HEK293 (cell line): ENCODE measurements around the gene TGDS.

Experiments used
- BCL11B ChIP-seq: fragments of 450-650 bp; formaldehyde crosslinking; IDR thresholded peaks from 2 replicates; pipeline ENCODE4 v1.5.1; 2016; ENCODE audit warnings: low read depth, missing biosample characterization, missing genetic modification characterization
- GFI1B ChIP-seq: fragments of 450-650 bp; formaldehyde crosslinking; IDR thresholded peaks from 2 replicates; pipeline ENCODE4 v1.5.1; 2016; ENCODE audit warnings: missing biosample characterization, missing genetic modification characterization
- HIC1 ChIP-seq: fragments of 450-650 bp; formaldehyde crosslinking; IDR thresholded peaks from 2 replicates; pipeline ENCODE4 v1.5.1; 2016; ENCODE audit warnings: missing biosample characterization, missing genetic modification characterization
- HOXA7 ChIP-seq: sonication (generic); formaldehyde crosslinking; IDR thresholded peaks from 2 replicates; pipeline ENCODE4 v1.8.1; 2022; ENCODE audit warnings: missing genetic modification reagents, borderline replicate concordance
- PRDM6 ChIP-seq: fragments of 450-650 bp; formaldehyde crosslinking; IDR thresholded peaks from 2 replicates; pipeline ENCODE4 v1.5.1; 2017; ENCODE audit warnings: missing biosample characterization, missing genetic modification characterization
- SP3 ChIP-seq: fragments of 450-650 bp; formaldehyde crosslinking; IDR thresholded peaks from 2 replicates; pipeline ENCODE4 v1.5.1; 2016; ENCODE audit warnings: missing biosample characterization, missing genetic modification characterization
- TCF7L2 ChIP-seq: IDR thresholded peaks from 2 replicates; pipeline ENCODE4 v1.6.1; 2011; ENCODE audit warnings: low read depth, mild to moderate bottlenecking, inconsistent platforms, low read length, moderate library complexity, borderline replicate concordance
- YY1 ChIP-seq: fragments of 450-650 bp; formaldehyde crosslinking; IDR thresholded peaks from 2 replicates; pipeline ENCODE4 v1.5.1; 2018; ENCODE audit warnings: missing biosample characterization, missing genetic modification characterization
- YY2 ChIP-seq: fragments of 450-650 bp; formaldehyde crosslinking; IDR thresholded peaks from 2 replicates; pipeline ENCODE4 v1.5.1; 2016; ENCODE audit warnings: missing biosample characterization, missing genetic modification characterization
- ZBTB11 ChIP-seq: fragments of 450-650 bp; formaldehyde crosslinking; conservative IDR thresholded peaks from 2 replicates; pipeline ENCODE4 v1.5.1; 2016; ENCODE audit warnings: low read depth, missing biosample characterization, missing genetic modification characterization
- ZBTB6 ChIP-seq: fragments of 450-650 bp; formaldehyde crosslinking; IDR thresholded peaks from 2 replicates; pipeline ENCODE4 v1.5.1; 2017; ENCODE audit warnings: missing biosample characterization, missing genetic modification characterization
- ZNF121 ChIP-seq: fragments of 450-650 bp; formaldehyde crosslinking; IDR thresholded peaks from 2 replicates; pipeline ENCODE4 v1.5.1; 2016; ENCODE audit warnings: missing biosample characterization, missing genetic modification characterization
- ZNF174 ChIP-seq: fragments of 450-650 bp; formaldehyde crosslinking; IDR thresholded peaks from 2 replicates; pipeline ENCODE4 v1.5.0; 2017; ENCODE audit warnings: missing biosample characterization, mild to moderate bottlenecking, missing genetic modification characterization
- ZNF223 ChIP-seq: fragments of 450-650 bp; formaldehyde crosslinking; IDR thresholded peaks from 2 replicates; pipeline ENCODE4 v1.5.1; 2016; ENCODE audit warnings: missing biosample characterization, missing genetic modification characterization
- ZNF302 ChIP-seq: fragments of 450-650 bp; formaldehyde crosslinking; IDR thresholded peaks from 2 replicates; pipeline ENCODE4 v1.5.1; 2016; ENCODE audit warnings: missing biosample characterization, missing genetic modification characterization, low read depth
- ZNF350 ChIP-seq: fragments of 450-650 bp; formaldehyde crosslinking; IDR thresholded peaks from 2 replicates; pipeline ENCODE4 v1.5.0; 2017; ENCODE audit warnings: missing biosample characterization, mild to moderate bottlenecking, missing genetic modification characterization
- ZNF433 ChIP-seq: fragments of 450-650 bp; formaldehyde crosslinking; IDR thresholded peaks from 2 replicates; pipeline ENCODE4 v1.5.1; 2016; ENCODE audit warnings: missing biosample characterization, missing genetic modification characterization, low read depth
- ZNF518A ChIP-seq: fragments of 450-650 bp; formaldehyde crosslinking; conservative IDR thresholded peaks from 2 replicates; pipeline ENCODE4 v1.5.1; 2016; ENCODE audit warnings: low read depth, missing biosample characterization, missing genetic modification characterization
- ZNF571 ChIP-seq: fragments of 450-650 bp; formaldehyde crosslinking; IDR thresholded peaks from 2 replicates; pipeline ENCODE4 v1.5.0; 2017; ENCODE audit warnings: missing biosample characterization, missing genetic modification characterization
- ZNF600 ChIP-seq: fragments of 450-650 bp; formaldehyde crosslinking; IDR thresholded peaks from 2 replicates; pipeline ENCODE4 v1.5.1; 2016; ENCODE audit warnings: missing biosample characterization, missing genetic modification characterization
- ZNF621 ChIP-seq: fragments of 450-650 bp; formaldehyde crosslinking; IDR thresholded peaks from 2 replicates; pipeline ENCODE4 v1.5.1; 2017; ENCODE audit warnings: missing biosample characterization, missing genetic modification characterization
- ZNF623 ChIP-seq: fragments of 450-650 bp; formaldehyde crosslinking; IDR thresholded peaks from 2 replicates; pipeline ENCODE4 v1.5.1; 2016; ENCODE audit warnings: missing biosample characterization, missing genetic modification characterization
- ZNF624 ChIP-seq: fragments of 450-650 bp; formaldehyde crosslinking; IDR thresholded peaks from 2 replicates; pipeline ENCODE4 v1.5.1; 2017; ENCODE audit warnings: missing biosample characterization, missing genetic modification characterization
- ZNF664 ChIP-seq: fragments of 450-650 bp; formaldehyde crosslinking; IDR thresholded peaks from 2 replicates; pipeline ENCODE4 v1.5.1; 2016; ENCODE audit warnings: missing biosample characterization, missing genetic modification characterization
- ZNF704 ChIP-seq: fragments of 450-650 bp; formaldehyde crosslinking; IDR thresholded peaks from 2 replicates; pipeline ENCODE4 v1.5.1; 2016; ENCODE audit warnings: missing biosample characterization, missing genetic modification characterization
- ZSCAN16 ChIP-seq: fragments of 450-650 bp; formaldehyde crosslinking; IDR thresholded peaks from 2 replicates; pipeline ENCODE4 v1.5.1; 2016; ENCODE audit warnings: missing biosample characterization, missing genetic modification characterization

The TGDS gene

GRCh38 chr13:94595950-94596574 is at the start of gene TGDS (continued):
- TF ChIP-seq ZNF621 (tag by site-specific recombination) (no peak), ZNF121 (tag by site-specific recombination) (no peak), ZSCAN16 (tag by site-specific recombination) (no peak), ZNF664 (no peak), TCF7L2 (no peak), SP3 (tag by site-specific recombination) (peak; percentile 72), ZNF600 (tag by site-specific recombination) (peak; percentile 70; the same call in 1 of the 2 replicates), ZBTB6 (tag by site-specific recombination) (no peak), GFI1B (no peak), ZNF223 (tag by site-specific recombination) (no peak), ZNF571 (no peak), ZNF518A (tag by site-specific recombination) (no peak; the same call in 1 of the 2 replicates), HOXA7 (CRISPR knock-in tag) (no peak), ZNF174 (tag by site-specific recombination) (no peak), PRDM6 (tag by site-specific recombination) (no peak), HIC1 (tag by site-specific recombination) (peak; percentile 50; the same call in 1 of the 2 replicates), ZNF624 (tag by site-specific recombination) (no peak), BCL11B (tag by site-specific recombination) (no peak), ZBTB11 (tag by site-specific recombination) (peak; percentile 83), YY2 (tag by site-specific recombination) (no peak), YY1 (peak; percentile 46; the same call in 1 of the 2 replicates), ZNF350 (no peak), ZNF623 (no peak), ZNF302 (tag by site-specific recombination) (no peak), ZNF433 (tag by site-specific recombination) (no peak), ZNF704 (tag by site-specific recombination) (no peak)
